GM18526 (cell line): Measurements from ENCODE around the gene WDR17.

Experiments used
- POLR2A ChIP-seq: IDR thresholded peaks from 3 replicates; pipeline ENCODE4 v1.6.1; 2011; ENCODE audit not compliant: insufficient read length; ENCODE audit errors: extremely low read depth

Gene WDR17

DNA sequence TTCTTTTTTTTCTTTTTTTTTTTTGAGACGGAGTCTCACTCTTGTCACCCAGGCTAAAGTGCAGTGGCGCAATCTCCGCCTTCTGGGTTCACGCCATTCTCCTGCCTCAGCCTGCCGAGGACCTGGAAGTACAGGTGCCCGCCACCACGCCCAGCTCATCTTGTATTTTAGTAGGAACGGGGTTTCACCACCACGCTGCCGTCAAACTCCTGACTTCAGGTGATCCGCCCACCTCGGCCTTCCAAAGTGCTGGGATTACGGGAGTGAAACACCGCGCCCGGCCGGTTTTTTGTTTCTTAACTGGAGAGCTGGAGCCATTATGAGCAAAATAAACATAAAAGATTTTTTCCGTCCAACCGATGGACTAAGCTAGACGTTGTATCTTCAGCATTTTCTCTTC lies 1.9 kb upstream of the WDR17 start:
- TF ChIP-seq POLR2A, result no peak

DNA sequence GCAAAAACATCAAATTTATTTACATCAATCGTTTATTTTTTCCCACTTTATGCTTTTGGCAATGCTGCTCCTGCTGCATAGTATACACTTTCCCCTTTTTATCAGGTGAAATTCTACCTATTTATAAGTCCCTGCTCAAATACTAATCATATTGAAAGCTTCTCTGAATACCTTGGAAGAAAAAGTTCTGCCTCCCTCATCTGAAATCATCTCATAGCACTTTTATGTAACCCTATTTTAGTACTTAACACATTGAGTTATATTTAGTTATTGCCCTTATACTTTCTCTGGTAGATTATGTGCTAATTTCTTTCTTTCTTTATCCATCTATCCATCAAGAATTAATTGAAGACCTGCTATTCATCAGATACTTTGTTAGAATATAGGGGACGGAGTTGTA lies 1.1 kb upstream of the WDR17 start:
- TF ChIP-seq POLR2A, result no peak

DNA sequence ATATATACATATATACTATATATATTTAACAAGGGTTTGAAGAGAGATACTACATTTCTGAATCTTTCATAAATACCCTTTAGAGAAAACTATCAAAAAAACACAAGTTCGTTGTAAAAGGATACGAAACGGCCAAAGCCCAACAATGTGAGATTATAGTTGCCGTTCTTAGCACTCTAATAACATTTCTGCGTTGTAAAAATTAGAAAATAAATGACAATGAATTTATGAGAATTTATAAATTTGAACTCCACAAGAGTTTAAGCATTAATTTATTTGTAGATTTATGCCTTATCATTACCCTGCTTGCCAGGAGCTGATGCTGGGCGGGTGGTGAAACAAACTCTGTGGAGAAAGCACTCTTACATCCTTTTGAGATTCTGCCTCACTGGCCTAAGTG lies 1.1 kb downstream of the WDR17 start:
- no peak for TF ChIP-seq POLR2A

DNA sequence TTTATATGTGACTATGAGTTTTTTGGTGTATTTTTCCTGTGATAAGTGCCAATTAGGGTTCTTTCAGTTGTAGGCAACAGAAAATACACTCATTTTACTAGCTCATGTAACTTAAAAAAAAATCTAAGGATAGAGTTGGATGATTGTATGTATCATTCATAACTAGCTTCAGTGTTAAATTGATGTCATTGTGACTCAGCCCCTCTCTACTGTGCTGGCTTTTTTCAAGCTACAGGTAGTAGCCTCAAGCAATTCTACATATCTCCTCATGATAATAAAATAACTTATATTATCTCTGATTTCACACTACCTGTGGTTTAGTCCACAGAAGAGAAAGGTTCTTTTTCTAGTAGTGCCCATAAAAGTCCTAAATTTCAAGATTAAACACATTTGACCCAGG lies 11.9 kb downstream of the WDR17 start:
- no peak for TF ChIP-seq POLR2A

DNA sequence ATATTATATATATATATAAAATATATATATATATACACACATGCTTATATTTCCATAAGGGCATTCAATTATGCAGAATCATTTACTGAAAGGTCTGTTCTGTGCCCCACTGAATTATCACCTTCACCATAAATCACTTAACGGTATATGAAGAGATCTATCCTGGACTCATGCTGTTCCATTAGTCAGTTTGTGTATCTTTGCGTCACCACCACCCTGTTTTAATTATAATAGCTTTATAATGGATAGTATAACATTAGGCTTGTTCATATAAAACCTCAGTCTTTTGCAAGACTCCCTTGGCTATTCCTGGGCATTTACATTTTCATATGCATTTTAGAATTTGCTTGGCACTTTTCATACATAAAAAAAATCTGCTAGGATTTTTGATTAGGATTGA lies 19.1 kb downstream of the WDR17 start:
- TF ChIP-seq POLR2A, result no peak

DNA sequence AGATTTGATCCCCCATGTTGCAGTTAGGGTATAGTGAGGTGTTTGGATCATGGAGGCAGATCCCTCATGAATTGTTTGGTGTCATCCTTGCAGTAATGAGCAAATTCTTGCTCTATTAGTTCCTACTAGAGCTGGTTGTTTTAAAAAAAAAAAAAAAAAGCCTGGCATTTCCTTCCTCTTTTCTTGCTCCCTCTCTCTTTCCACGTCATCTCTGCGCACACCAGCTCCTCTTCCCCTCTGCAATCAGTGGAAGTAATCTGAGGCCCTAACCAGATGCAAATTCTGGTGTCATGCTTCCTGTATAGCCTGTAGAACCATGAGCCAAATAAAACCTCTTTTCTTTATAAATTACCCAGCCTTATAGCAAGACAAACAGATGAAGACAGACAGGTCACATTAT lies 24.5 kb downstream of the WDR17 start:
- TF ChIP-seq POLR2A, result no peak

DNA sequence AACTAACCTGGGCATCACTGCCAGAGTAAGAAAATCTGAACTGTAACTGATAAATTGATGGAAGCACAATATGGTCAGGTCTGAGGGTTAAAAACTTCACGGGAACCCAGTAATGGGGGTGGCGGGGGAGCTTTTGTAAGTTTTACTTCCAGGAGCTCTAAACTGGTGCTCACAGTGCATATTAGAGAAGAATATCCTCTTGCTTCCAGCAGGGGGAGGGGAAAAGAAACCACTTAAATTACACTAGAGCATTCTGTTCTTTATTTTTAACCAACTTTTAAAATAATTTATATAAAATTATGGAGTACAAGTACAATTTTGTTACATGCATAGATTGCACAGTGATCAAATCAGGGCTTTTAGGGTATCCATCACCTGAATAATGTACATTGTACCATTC lies 33.7 kb downstream of the WDR17 start:
- TF ChIP-seq POLR2A, result no peak

DNA sequence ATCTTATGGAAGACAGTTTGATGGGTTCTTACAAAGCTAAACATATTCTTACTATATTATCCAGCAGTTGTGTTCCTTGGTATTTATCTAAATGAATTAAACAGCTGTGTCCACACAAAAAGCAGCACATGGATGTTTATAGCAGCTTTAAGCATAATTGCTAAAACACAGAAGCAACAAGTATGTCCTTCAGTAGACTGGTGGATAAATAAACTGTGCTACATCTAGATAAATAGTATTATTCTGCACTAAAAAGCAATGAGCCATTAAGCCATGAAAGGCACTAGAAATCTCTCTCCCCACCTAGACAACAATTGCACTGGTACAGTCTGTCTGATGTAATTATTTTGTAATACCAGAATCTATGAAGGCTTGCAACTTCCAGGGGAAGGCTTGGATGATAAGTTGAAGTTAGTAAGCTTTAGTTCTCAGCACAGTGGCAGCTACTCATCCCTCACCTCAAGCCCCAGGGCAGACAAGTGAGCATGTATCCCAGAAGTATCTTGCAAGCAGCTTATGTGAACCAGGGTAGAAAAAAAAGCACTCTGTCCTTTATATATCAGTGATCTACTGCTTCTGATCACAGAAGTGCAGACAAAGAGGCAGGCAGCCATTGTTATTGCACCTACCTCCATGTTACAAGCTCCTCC lies 36.9 kb downstream of the WDR17 start:
- TF ChIP-seq POLR2A, result no peak

DNA sequence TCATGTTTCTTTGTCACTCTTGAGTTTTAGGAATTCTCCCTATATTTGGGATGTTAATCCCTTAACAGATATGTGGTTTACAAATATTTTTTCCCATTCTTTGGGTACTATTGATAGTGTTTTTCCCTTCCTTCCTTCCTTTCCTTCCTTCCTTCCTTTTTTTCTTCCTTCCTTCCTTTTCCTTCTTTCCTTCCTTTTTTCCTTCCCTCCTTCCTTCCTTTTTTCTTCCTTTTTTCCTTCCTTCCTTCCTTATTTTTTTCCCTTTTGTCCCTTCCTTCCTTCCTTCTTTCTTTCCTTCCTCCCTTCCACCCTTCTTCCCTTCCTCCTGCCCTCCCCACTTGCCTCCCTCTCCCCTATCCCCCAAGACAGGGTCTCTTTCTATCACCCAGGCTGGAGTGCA lies 42.1 kb downstream of the WDR17 start:
- TF ChIP-seq POLR2A, result no peak

DNA sequence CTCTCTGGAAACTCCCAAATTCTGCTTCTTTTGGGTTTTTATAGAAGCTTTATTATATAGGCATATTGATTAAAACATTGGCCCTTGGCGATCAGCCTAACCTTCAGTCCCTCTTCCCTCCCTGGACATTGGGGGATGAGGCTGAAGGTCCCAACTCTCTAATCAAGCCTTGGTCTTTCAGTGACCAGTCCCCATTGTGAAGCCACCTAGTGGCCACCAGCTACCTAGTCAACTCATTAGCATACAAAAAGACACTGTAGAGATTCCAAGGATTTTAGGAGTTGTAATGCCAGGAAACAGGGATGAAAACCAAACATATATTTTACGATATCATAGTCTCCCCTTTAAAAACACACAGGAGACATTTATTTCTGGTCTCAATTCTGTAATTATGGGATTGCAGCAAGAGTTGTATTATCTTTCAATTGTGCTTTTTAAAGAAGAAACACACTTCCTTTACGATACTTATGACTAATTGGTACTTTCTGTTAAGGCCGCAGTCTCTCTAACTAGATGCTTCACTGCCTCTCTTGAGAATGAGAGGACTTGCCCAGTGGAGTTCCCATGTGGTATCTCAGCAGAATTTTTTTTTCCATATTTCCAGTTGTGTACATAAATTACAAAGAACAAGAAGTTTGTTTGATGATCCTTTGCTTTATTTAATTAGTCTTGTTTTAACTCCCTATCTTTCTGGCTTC lies 58.2 kb downstream of the WDR17 start:
- TF ChIP-seq POLR2A, result no peak

DNA sequence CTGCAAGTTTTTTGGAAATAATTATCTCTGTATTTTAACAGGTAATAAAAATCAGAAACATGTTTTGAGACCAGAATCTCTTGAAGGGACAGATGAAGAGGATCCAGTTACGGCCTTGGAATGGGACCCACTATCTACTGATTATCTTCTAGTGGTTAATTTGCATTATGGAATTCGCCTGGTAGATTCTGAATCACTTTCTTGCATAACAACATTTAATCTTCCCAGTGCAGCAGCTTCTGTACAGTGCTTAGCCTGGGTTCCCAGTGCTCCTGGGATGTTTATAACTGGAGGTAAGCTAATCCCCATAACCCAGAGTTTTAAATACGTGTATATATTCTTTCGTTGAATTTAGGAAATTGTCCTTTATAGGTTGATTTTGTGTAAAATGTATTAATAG lies 59.4 kb downstream of the WDR17 start:
- no peak for TF ChIP-seq POLR2A

DNA sequence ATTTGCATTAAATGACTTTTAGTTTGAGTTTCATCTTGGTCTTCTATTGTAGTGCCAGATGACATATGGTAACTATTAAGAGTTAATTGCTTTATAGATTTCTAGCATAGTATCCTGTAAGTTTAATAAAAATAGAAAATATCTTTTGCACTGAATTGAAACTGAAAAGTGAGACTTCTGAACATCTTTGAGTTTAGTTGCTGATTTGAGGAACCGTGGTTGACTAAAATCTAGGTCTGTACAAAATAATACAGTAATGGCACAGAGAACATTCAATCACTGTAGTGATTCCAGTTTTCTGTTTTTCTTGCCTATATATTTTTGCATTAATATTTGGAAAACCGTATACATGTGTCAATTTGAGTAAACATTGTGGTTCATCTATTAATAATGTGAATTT lies 69.0 kb downstream of the WDR17 start:
- TF ChIP-seq POLR2A, result no peak

DNA sequence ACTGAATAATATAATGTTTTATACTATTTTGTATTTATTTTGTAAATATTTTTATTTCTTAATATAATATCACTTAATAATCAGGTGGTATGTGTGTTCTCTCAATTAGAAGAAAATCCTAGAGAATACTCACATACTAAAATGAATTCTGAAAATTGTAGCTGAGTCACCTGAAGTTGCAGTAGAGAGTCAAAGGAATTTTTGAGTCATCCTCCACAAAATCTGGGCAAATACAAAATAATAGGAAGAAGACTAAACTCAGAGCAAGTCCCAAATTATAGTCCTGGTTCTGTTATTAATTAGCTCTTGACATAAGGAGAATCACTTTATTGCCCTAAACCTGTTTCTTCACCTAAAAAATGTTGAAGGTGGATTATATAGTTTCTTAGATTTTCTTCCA lies 72.0 kb downstream of the WDR17 start:
- no peak for TF ChIP-seq POLR2A

DNA sequence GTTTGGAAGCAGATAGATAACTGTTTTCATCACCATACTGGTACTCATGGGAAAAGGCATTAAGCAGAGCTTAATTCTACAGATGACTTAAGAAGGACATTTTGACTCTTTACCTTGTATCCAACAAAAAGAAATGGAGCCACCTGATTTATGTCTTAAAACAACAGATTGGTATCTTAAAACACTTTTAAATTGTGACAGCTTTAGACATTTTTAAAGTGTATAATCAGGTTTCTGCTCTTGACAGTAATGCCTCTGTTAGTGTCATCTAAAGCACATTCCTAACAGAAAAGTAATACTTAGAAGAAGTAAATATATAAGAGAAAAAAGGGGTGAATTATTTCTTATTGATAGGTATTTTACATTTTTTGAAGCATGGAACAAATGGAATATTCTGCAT lies 73.9 kb downstream of the WDR17 start:
- TF ChIP-seq POLR2A, result no peak

DNA sequence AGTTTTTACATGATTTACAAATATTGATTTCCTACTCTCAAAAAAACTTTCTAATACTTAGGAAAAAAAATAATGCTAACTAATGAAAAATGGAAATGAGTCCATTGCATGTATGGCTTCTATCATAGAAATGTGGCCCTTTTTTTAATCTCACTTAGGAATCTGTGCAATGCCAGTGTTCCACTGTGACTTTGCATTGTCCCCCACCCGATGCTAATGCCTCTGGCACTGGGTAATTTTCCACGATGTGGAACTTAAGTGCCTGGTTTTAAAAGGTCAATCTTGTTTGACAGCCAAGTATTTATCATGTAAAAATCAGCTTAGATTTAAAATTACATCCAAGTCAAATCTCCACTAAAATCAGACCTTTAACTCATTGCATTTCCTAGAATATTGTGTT lies 76.6 kb downstream of the WDR17 start:
- no peak for TF ChIP-seq POLR2A

DNA sequence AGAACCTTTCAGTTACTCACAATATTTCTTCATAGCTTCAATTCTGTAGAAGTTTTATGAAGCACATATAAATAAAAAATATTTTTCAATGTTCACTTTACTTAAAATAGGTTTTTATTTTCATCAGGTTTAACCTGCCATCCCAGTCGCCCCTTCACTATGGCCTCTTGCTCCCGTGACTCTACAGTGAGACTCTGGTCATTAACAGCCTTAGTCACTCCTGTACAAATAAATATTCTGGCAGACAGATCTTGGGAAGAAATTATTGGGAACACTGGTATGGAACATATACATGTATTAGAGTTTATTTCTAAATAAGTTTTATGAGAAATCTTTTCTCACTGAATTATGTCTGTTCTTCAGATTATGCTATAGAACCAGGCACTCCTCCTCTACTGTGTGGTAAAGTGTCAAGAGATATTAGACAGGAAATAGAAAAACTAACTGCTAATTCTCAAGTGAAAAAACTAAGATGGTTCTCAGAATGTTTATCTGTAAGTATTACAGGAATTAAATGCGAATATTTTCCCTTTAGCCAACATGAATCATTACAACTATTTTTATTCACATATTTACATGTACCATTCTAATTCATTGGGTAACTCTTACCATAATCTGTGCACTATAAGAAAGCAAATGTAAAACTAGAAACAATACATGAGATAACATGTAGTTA lies 84.2 kb downstream of the WDR17 start:
- no peak for TF ChIP-seq POLR2A

DNA sequence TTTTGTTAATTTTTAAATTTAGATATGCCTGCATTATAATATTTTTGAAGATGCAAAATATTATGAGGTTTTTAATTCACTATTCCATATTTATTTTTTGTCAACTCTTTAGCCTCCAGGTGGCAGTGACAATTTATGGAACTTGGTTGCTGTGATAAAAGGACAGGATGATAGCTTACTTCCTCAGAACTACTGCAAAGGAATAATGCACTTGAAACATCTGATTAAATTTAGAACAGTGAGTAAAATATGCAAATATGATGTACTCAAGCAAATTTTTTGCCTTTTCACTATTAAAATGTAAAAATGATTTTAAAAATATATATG lies 84.7 kb downstream of the WDR17 start:
- TF ChIP-seq POLR2A, result no peak
